ENCODE results near the gene SLC35D3.

Gene SLC35D3

DNA sequence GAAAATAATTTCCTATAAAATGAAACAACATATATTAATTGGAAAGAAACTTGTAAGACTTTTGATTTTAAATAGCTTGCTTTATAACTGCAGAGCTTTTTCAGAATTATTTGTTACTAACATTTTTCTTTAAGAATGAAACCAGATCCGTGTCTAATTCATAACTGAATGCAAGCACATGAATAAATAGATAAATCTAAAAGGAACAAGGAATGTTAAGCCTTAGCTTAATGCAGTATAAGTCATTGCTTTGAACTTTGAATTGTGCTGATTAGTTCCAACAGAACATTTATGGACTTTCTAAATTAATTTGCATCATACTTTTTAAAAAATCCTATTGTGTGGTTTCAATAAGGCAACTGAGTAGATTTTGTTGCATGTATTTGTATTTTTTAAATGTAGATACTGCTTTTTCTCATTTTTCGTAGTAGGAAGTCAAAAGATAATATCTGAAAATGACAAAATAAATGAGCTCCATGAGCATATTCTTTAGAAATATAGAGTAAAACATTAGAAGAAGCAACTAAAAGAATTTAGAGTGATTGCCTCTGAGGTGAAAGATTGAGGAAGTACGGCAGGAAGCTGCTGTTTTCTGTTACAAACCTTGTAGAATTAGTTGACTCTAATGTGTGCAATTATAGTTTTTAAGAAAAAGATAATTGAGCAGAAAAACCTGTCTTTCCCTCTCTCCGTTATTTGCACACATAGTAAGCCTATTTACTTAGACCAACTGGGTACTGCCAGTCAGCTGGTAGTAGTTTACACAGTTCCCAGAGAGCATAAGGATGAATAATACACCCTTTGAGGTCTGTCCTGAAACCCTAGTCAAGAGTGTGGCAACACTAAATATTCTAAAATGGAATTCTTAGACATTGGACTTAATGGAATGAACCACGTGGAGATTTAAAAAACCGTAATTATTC, 32.6 kb upstream of the SLC35D3 start:
- DNase-seq (ENCODE audit: low read depth) = no peak
- TF ChIP-seq, protein P1, sequence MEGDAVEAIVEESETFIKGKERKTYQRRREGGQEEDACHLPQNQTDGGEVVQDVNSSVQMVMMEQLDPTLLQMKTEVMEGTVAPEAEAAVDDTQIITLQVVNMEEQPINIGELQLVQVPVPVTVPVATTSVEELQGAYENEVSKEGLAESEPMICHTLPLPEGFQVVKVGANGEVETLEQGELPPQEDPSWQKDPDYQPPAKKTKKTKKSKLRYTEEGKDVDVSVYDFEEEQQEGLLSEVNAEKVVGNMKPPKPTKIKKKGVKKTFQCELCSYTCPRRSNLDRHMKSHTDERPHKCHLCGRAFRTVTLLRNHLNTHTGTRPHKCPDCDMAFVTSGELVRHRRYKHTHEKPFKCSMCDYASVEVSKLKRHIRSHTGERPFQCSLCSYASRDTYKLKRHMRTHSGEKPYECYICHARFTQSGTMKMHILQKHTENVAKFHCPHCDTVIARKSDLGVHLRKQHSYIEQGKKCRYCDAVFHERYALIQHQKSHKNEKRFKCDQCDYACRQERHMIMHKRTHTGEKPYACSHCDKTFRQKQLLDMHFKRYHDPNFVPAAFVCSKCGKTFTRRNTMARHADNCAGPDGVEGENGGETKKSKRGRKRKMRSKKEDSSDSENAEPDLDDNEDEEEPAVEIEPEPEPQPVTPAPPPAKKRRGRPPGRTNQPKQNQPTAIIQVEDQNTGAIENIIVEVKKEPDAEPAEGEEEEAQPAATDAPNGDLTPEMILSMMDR (IDR thresholded peaks at IDR 0.05; ENCODE audit: control insufficient read depth, insufficient read depth, low read depth, low read length, missing control alignments) = no peak
- no peak overlapping the region for H3K4me3 ChIP-seq (ENCODE audit: control insufficient read depth, low read depth, low read length)

DNA sequence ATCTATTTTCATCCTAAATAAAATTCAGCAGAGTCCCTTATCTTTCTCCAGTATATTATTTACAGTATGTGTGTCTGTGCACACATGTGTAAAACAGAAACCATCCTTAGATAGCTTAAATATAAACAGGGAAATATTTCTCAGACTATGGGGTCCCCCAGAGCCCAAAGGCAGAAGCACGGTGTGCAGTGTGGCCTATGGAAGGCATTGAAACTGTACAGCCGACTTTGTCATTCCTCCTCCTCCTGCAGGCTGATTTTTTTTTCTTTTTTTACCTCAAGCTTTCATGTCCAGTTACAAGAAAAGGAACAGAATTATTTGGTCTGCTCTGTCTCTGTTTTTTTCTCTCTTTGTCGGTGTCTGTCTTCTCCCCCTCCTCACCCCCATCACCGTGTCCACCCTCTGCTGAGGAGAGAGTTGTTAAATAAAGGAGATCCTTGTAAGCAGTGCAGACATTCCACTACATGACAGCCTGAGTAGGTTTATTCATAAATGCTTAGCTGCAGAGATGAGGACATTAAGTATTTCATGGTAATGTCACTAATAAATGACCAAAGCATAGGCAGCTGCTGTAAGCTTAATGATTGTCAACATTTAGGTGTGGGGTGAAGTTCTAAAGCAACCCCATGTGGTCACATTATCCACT, 31.8 kb upstream of the SLC35D3 start:
- DNase-seq (ENCODE audit: low read depth) = no peak
- TF ChIP-seq, protein P1 (IDR thresholded peaks at IDR 0.05; ENCODE audit: control insufficient read depth, insufficient read depth, low read depth, low read length, missing control alignments) = no peak
- no peak overlapping the region for H3K4me3 ChIP-seq (ENCODE audit: control insufficient read depth, low read depth, low read length)

DNA sequence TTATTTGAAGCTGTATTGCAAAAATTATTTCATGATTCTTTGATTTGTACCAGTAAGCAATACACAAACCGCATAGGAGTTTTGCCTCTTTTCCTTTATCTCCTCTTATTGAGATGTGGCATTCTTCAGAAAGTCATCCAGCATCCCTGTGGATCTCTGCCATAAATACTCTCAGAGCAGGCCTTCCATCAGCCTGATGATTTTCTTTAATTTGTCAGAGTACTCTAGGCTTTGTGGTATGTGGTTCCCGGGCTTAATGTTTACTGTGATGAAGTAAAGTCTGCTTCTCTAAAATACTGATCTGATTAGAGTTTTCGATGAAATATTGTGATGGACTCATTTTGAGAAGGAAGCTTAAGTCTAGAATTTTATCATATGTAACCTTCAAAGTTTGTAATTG, 31.1 kb upstream of the SLC35D3 start:
- DNase-seq (ENCODE audit: low read depth) = no peak
- H3K4me3 ChIP-seq (ENCODE audit: control insufficient read depth, low read depth, low read length) = no peak overlapping the region
- TF ChIP-seq, protein P1 (IDR thresholded peaks at IDR 0.05; ENCODE audit: control insufficient read depth, insufficient read depth, low read depth, low read length, missing control alignments) = no peak

DNA sequence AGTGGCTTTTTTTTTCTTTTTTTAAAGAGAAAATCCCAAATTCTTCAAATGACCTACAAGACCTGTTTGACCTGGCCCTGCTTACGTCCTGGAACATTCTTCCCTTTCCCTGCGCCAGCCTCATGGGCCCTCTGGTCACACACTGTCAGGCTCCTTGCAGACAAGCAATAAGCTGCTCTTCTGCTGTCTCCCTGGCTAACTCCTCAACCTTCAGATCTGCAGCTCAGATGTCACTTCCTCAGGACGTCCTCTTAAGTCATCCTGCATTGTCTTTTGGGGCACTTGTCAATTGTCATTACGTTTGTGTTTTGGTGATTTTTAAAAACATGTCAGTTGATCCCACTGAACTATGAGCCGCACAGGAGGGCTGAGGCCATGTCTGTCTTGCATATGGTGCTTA, 28.9 kb upstream of the SLC35D3 start:
- H3K4me3 ChIP-seq (ENCODE audit: control insufficient read depth, low read depth, low read length) = no peak overlapping the region
- DNase-seq (ENCODE audit: low read depth) = no peak
- TF ChIP-seq, protein P1 (IDR thresholded peaks at IDR 0.05; ENCODE audit: control insufficient read depth, insufficient read depth, low read depth, low read length, missing control alignments) = no peak

DNA sequence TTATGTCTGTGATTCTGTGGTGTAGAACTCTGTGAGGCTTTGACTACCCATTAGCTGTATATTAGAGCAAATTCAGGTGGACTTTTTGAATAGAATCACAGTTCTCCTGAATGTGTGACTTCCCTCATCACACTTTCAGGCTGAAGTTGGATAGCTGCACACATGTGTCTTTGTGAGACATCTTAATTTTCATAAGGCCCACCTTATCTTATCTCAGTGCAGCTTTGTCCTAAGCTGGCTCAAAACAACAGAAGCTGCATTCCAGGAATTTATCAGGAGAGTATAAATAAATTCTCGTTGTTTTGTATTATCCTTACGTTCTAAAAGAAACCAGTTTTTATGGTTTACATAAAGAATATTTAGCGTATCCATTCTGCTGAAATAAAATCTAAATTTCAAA, 26.2 kb upstream of the SLC35D3 start:
- H3K4me3 ChIP-seq (ENCODE audit: control insufficient read depth, low read depth, low read length) = no peak overlapping the region
- DNase-seq (ENCODE audit: low read depth) = no peak
- TF ChIP-seq, protein P1 (IDR thresholded peaks at IDR 0.05; ENCODE audit: control insufficient read depth, insufficient read depth, low read depth, low read length, missing control alignments) = no peak

DNA sequence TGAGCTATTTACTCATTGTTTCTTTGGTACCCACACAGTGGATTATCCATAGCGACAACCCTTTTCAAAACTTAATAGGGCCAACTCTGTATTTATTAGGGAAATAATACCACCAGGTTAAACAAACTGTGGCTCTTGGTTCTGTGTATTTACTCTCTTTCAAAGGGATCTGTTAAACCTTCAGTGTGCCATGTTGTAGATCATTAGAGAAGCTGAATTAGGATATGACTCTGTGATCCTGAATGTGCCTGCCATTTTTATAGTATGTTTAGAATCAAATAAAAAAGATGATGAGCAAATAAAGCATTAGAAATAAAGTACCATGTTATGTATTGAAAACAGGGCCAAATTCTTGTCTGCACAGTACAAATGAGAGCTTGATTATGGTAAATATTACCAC, 25.0 kb upstream of the SLC35D3 start:
- no peak for DNase-seq (ENCODE audit: low read depth)
- no peak overlapping the region for H3K4me3 ChIP-seq (ENCODE audit: control insufficient read depth, low read depth, low read length)
- TF ChIP-seq, protein P1 (IDR thresholded peaks at IDR 0.05; ENCODE audit: control insufficient read depth, insufficient read depth, low read depth, low read length, missing control alignments) = no peak
